GM20000 (cell line): ENCODE measurements around the gene SMARCD3.

Experiments
- DNase-seq: peaks from one replicate; pipeline ENCODE4 v3.0.0; 2012; ENCODE audit warnings: low spot score
- TF ChIP-seq, protein P1 (sequence below): IDR thresholded peaks from 2 replicates; pipeline ENCODE4 v1.5.1; 2012; ENCODE audit warnings: mild to moderate bottlenecking, control low read depth; ENCODE audit errors: extremely low read depth, missing control alignments

SMARCD3 gene

DNA sequence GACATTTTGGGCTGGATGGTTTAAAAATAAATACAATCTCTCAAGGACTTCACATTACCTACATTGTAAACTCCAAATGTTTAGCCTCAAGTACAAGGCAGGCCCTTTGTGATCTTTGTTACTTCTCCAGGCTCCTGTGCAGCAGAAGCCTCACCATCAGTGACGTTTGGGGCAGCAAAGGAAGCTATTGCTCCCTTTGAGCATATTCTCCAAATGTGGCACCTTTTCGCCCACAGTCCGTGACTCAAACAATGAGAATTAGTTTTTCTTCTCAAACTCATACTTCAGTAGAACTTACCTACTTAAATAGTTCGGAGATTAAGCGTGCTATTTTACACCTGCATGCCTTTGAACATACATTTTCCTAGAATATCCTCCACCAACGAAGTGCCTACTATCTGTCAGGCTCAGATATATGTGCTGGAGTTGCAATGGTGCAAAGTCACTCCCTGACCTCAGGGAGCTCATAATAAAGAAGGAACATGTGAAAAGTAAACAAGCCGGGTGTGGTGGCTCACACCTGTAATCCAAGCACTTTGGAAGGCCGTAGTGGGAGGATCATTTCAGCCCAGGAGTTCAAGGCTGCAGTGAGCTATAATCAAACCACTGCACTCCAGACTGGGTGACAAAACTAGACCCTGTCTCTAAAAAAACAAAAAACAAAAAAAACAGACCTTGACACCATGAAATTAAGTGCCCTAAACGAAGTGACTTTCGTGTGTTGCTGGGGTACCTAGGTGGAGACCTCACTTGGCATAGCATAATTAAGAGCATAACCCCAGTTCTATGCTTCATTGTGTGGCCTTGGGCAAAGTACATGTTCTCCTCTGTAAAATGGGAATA, 20.2 kb downstream of the SMARCD3 start:
- TF ChIP-seq, protein P1, sequence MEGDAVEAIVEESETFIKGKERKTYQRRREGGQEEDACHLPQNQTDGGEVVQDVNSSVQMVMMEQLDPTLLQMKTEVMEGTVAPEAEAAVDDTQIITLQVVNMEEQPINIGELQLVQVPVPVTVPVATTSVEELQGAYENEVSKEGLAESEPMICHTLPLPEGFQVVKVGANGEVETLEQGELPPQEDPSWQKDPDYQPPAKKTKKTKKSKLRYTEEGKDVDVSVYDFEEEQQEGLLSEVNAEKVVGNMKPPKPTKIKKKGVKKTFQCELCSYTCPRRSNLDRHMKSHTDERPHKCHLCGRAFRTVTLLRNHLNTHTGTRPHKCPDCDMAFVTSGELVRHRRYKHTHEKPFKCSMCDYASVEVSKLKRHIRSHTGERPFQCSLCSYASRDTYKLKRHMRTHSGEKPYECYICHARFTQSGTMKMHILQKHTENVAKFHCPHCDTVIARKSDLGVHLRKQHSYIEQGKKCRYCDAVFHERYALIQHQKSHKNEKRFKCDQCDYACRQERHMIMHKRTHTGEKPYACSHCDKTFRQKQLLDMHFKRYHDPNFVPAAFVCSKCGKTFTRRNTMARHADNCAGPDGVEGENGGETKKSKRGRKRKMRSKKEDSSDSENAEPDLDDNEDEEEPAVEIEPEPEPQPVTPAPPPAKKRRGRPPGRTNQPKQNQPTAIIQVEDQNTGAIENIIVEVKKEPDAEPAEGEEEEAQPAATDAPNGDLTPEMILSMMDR = no peak
- no peak for DNase-seq

DNA sequence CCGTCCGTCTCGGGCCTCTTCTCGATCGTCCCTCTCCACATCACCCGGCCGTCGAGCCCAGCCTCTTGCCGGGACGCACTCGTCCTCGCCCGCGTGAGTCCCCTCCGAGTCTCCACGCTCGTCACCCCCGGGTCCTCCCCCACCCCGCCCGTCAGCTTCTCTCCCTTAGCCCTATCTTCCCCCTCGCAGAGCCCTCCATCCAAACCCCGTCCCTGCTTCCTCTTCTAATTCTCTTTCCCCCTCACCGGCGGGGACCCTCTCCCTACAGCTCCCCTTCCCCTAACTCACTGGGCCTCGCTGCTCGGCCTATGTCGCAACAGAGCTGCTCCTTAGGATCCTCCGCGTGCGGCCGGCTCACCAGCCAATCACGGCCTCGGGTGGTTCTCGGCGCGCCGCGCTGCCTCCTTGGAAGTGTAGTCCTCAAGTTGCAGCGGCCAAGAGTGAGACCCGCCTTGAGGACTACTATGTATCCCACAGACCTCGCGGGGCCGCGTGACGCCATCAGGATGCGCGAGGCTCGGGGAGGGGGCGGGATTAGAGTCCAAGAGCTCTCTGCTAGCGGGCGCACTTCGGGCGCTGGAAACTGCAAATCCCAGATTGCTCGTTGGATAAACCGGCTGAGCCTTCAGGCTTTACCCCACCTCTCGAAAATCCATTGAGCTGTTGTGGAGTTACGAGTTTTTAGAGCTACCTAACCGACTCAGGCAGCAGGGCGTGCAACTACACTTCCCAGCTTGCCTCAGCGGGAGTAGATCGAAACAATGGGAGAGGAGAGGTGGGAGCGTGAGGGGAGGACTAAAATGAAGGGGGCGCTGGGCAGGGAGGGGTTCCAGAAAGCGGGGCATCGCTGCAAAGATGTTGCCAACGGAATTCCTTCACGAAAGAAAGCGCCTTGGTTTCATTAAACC, 21.4 kb downstream of the SMARCD3 start, which contains the start of gene ABCF2:
Gene ABCF2 (minus strand): TSS at position 331 of the 908 bp plus-strand sequence. CDS start 747 bp downstream, outside the sequence.
- TF ChIP-seq, protein P1 = no peak
- peak; percentile 96 for DNase-seq

DNA sequence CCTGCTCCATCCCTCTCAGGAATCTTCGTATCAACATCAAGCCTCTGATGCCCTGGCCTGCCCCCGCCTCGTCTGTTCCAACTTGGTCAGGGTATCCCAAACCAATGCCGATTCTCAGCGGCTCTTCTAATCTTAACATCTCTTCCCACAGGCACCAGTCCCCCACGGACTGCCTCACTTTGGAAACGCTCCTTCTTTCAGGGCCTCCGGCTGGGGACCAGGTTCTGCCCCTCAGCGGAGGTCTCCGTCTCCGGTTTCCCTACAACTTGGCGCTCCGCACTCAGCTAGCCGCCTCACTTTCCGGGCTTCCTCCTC, 22.0 kb downstream of the SMARCD3 start:
- no peak for DNase-seq
- TF ChIP-seq, protein P1 = no peak

DNA sequence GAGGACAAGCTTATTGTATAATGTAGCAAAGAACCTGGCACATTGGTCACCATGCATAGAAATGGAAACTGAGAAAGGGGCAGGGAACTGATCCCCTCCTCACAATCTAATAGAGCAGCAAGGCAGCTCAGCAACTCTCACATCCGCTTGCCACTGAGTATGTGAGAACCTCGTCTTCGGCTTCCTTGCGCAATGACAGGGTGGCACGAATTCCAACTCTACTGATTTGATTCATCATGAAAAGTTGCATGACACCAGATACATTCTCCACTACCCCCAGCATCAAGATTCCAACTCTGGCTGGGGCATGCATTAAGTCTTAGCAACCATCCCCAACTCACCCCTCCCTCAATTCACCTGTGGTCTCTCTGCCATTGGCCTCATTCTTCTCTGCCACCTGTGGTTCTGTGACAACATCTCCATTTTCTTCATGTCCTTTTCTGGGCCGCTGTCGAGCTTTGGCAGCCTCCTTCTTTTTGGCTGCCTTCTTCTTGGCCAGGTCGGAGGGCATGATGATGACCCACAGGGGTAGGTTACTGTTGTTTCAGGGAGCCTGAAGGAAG, 22.5 kb downstream of the SMARCD3 start:
- TF ChIP-seq, protein P1 = no peak
- no peak for DNase-seq

DNA sequence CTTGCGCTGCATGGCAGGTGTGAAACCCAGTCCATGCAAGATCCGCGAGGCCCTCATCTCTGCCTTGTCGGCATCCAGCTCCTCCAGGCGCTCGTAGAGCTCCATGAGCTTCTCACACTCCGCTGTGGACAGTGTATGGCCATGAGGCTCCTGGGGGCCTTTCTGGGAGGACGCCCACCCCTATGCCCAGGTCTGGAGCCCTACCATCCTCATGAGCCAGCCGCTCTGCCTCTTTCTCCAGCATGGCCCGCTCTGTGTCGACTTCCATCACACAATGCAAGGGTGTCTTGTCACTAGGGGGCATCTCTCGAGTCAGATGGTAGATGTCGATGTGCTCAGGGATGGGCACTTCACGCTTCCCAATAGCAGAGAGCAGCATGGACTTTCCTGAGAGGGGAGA, 24.8 kb downstream of the SMARCD3 start:
- no peak for DNase-seq

DNA sequence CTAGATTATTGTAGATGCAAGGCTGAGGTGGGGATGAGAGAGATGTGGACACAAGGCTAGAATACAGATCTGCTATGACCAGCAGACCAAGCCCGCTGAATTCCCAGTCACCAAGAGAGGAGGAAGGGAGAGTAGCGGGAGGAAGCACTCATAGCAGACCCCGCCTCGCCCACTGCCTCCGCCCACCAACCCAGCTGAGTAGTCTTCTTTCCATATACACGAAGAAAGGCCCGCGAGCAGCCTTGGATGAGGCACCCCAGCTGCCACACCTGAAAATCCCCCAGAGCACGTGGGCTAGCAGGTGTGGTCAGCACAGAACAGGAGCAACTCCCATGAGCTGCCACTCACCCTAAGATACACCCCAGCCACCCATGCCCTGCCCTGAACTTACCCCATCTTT, 30.3 kb downstream of the SMARCD3 start:
- TF ChIP-seq, protein P1 = no peak

More for the DNA sequence above, 24.8 kb downstream of the SMARCD3 start:
- TF ChIP-seq, protein P1 = no peak

More for the DNA sequence above, 30.3 kb downstream of the SMARCD3 start:
- DNase-seq = no peak
